ENCODE data around the gene CREB1.
"Not testable (repeated sequence)": the region's sequence is repeated elsewhere in the genome, so short reads cannot be mapped to it uniquely, and the experiment has no call there.

The CREB1 gene

DNA sequence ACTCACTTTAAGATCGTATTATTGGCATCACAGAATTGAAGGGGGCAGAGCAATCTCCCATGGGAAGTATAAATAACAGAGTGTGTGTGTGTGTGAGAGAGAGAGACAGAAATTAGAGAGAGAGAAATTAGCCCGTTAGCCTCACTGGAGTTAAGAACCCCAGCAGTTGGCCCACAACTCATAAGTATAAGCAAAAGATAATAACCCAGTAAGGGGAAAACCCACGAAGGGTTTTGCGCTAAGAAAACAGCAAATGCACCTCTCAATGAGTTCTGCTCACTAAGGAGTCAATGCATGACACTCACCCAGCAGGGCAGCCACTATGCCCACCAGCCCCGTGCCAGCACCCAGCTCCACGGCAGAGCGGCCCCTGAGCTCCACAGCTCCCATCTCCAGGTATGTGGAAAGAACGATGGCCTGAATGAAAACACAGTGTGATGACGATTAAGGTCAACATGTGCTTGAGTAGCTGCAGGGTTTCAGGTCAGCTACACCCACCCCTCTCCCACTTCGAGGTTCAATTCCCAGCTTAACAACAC lies 91.8 kb downstream of the CREB1 start:
- no peak for DNase-seq

DNA sequence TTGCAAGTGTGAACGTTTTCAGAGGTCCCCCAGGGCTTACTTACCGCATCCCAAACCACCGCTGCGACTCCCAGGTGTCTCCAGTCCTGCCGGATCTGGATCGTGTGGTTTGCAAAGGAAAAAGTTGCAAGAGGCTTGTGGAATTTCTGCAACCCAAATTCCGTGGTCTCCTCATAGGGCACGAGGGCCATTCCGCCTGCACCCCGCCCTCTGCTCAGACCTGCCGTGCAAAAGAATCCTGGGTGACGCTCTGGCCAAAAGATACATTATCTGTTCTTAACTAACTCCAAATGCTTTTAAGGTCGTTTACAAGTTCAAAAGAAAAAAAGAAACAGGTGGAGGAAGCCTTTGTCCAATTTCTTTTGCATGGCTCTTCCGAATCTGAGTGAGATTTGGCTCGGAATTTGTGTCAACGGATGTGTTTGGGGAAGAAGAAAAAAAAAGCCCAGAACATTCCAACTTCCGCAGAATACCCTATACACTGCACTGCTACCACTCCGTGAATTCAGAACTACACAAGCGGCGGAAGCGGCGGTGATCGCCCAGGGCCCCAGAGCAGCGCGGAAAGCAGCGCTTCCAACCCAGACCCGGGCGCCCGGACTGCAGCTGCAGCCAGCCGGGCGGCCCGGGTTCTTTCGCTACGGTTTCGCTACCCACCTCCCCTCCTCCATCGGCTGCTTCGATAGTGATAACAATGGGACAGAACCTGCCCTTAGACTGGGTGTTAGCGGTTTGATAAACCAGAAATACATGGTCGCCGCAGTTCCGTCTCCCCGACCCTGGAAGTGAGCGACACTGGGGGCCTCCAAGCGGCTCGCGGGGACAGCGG lies 94.6 kb downstream of the CREB1 start:
- peak; percentile 43 for DNase-seq

DNA sequence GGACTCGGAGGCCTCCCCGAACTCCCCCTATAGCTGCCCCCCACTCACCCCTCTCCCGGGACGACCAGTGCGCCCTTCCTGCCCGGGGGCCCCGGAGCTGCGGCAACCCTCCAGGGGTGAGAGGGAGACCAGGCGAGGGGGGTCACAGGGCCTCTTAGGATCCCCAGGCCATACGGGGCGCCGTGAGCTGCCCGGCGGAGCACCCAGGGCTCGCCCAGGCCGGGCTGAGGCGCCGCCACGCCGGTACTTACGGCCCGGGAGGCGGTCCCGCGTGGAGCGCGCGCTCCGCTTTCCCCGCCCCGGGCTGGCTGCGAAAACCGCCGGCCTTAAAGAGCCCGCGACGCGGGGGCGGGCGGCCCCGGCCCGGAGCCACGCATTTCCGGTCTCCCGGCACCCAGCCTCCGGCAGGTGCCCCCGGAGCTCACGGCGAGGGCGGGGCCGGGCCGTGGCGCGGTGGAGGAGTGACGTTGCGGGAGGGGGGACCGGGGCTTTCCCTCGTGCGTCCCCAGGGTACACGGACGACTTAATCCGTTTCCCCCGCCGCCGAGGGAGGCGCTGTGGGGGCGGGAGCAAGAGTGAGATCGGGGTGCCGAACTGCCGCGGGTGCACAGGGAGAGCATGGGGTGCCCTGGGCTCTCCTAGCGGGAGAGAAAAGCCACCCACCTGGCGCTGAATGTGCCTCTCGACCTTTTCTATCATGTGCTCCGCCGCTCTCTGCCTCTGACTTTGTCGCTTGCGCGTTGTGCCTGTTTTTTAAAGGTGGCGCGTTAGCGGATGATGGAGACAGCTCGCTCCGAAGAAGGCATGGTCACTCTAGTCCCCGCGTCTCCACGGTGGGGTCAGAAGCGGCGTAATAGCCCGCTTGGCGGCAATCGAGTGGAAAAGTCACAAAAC lies 95.5 kb downstream of the CREB1 start, which contains the start of gene METTL21A:
Gene METTL21A, minus strand, starts transcription at position 381 of the 894 bp plus-strand sequence. CDS start 1,019 bp downstream, outside the sequence.
- peak; percentile 89 for DNase-seq

DNA sequence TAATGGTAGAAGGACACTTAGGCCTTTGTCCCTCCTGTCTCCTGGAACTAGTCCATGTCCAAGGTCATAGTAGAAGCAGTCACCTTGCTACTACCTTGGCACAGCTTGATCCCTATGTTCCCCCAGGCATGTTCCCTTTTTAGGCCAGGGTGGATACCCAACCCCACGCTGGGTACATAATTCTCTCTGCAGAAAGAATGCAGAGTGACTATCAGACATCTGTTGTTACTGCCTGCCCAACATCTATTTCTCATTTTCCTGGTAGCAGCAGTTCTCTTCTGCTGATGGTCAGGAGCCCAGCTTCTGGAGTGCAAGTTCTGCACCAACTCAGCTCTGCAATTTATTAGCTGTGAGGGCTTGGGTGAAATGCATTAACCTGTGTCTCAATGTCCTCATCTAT lies 99.8 kb downstream of the CREB1 start:
- DNase-seq, result no peak

DNA sequence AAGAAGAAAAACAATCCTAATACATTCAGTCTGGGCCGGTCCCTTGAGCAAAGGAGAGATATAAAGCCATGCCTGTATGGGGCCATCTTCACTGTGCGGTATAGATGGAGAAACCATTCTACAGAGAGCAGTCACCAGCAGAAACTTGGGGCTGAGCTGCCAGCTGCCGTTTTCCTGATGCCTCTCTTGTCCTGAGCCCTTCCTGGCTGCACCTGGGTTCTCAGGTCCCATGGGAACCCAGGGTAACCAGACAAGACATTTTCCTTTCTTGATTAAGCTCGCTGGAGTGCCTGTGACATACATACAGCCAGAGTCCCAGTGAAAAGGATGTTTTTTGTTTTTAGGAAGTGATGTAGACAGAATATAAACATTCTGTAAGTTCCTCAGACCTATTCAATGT lies 100.7 kb downstream of the CREB1 start:
- DNase-seq, result peak; percentile 10

DNA sequence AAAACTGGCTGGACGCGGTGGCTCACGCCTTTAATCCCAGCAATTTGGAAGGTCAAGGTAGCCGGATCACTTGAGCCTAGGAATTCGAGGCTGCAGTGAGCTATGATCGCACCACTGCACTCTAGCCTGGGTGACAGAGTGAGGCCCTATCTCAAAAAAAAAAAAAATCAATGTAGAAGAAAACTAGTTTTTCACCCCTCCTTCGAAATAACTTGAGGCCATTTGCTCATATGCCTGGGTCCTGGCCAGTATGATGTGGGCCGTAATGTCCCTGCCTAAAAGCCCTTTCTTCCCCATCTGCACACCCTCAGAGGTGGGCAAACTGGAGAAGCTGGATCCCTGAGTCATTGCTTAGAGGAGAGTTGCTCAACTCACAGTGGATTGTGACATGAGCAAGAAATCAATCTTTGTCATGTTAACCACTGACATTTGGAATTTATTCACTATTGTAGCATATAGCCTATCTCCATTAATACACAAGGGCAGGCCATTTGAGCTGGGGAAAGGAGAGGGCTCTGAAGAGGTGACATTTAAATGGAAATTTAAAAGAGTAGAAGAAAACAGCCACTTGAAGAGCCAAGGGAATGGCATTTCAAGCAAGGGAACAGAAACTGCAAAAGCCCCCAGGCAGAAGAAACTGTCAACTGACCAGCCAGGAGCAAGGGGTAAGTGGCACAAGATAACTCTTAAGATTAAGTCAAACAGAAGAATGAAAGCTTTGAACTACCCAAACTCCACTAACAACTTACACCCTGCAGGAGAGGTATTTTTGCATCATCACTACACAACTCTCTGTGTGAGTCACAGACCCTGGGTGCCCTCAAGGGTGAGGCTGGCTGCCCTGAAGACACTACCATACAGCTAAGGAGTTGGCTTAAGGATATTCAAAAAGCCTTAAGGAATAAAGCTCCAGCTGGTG lies 103.1 kb downstream of the CREB1 start:
- no peak for DNase-seq

DNA sequence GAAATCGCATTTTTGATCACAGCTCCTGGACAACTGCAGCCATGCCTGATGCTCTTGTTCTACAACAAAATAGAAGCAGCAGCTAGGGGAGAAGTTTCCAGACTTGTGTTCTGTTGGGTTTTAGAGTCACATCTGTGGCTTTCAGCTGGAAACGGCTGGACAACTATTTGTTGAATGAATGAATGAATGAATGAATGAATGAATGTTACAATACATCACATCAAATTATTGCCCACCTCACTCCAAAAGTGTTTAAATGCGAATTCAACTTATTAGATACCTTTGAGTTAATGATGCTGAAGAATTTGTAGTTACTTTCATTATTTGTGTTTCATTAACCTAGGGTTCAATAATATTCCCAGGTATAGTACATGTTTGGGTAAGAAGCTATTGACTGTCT lies 103.9 kb downstream of the CREB1 start:
- no peak for DNase-seq

DNA sequence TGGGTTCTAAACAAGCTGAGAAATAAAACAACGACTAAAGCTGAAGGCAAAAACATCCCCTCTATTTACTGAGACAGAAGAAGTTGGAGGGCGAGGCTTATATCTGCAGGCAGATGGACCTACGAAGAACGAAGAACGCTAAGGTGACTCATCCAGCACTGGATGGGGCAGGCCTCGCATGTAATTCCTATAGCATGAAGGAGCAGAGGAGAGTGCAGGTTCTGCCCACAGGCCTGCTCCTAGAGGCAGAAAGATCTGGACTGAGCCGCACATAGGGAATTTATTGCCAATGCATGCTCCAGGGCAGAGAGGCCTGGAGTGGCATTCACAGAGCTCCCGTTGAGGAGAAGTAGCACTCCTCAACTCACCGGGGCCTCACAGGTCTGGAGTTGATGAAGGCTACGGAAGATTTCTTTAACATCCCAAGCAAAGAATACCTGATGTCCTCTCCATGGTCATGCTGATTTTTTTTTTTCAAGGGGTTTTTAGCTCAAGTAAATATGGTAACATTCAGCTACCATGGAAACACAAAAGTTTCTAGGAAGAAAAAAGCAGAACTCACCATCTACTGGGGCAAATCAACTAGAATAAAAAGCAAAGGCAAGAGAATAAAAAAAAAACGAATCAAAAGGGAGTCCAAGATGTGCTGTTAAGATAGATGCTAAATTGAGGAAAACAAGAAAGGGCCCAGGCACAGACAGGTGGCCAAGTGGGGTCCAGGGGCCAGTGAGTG lies 105.9 kb downstream of the CREB1 start:
- no peak for DNase-seq

DNA sequence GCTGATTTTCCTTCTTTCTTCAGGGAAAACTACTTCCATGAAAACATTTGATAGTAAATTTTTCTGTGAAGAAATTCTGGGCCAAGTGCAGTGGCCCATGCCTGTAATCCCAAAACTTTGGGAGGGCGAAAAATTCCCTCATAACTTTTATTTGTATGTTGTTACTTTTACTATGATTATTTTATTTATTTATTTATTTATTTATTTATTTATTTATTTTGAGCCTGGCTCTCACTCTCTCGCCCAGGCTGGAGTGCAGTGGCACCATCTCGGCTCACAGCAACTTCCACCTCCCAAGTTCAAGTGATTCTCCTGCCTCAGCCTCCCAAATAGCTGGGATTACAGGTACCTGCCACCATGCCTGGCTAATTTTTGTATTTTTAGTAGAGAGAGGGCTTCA lies 109.5 kb downstream of the CREB1 start:
- DNase-seq, result not testable (repeated sequence)

DNA sequence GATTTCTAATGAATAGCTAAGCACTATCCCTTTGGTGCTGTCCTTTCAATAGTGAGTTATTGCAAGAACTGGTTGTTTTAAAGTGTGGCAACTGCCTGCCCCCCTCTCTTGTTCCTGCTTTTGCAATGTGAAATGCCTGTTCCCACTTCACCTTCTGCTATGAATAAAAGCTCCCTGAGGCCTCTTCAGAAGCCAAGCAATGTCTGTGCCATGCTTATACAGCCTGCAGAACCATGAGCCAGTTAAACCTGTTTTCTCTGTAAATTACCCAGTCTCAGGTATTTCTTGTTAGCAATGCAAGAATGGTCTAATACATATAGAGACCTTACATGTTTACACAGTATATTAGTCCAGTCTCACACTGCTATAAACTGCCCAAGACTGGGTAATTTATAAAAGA lies 110.4 kb downstream of the CREB1 start:
- DNase-seq, result no peak

DNA sequence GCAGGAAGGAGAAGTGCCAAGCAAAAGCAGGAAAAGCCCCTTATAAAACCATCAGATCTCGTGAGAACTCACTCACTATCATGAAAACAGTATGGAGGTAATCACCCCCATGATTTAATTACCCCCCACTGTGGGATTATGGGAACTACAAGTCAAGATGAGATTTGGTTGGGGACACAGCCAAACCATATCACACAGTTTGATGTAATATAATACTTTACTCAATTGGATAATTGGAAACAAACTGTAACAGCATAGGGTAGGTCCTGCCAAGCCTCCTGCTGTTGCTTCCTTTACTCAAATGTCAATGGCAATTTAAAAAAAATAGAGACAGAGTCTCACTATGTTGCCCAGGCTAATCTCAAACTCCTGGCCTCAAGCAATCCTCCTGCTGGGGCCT lies 110.9 kb downstream of the CREB1 start:
- DNase-seq, result no peak

DNA sequence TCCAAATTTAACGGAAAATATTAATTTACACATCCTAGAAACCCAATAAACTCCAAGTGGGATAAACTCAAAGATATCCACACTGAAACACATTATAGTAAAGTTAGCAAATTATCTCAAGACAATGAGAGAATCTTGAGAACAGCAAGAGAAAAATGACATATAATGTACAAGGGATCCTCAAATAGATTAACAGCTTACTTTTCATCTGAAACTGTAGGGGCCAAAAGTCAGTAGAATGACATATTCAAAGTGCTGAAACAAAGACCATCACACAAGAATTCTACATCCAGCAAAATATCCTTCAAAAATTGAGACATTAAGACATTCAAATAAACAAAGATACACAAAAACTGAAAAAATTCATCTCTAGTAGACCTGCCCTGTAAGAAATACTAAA lies 114.1 kb downstream of the CREB1 start:
- no peak for DNase-seq

DNA sequence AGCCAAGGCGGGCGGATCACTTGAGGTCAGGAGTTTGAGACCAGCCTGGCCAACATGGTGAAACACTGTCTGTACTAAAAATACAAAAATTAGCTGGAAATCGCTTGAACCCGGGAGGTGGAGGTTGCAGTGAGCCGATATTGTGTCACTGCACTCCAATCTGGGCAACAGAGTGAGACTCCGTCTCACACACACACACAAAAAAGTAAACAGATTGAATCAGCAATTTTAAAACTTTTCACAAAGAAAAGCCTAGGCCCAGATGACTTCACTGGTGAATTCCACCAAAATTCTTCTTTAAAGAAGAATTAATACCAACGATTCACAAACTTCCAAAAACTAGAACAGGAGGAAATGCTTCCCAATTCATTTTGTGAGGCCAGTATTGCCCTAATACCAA lies 116.8 kb downstream of the CREB1 start:
- not testable (repeated sequence) for DNase-seq
